GM23338 (cell line): Measurements from ENCODE around the gene PDE4D. TPM values are rescaled to one million over a fixed set of nuclear protein-coding genes. Genes with fewer than 3 reads are reported as not detected.

Source experiments
- ATAC-seq: fragments of 200-7000 bp; cut with Tn5 transposase; 3 replicates; pipeline ENCODE4 v1.9.1; 2020
- DNase-seq: peaks from one replicate; pipeline ENCODE4 v3.0.0-alpha.2; 2015; ENCODE audit warnings: low spot score
- H2AFZ ChIP-seq: fragments of 200-600 bp; sonication (generic); 2 replicates; pipeline ENCODE4 v1.8.0; 2016; ENCODE audit warnings: antibody characterized with exemption, mild to moderate bottlenecking, moderate library complexity
- H3F3A ChIP-seq: fragments of 200-600 bp; sonication (generic); replicated peaks from 2 replicates; pipeline ENCODE4 v1.8.0; 2017; ENCODE audit warnings: antibody characterized with exemption, mixed run types, low read depth
- H3K27ac ChIP-seq: fragments of 200-600 bp; sonication (generic); 2 replicates; pipeline ENCODE4 v1.6.1; 2016; ENCODE audit warnings: low read depth
- H3K27me3 ChIP-seq: fragments of 200-600 bp; sonication (generic); 2 replicates; pipeline ENCODE4 v1.8.0; 2016; ENCODE audit warnings: mild to moderate bottlenecking, mixed run types, moderate library complexity; ENCODE audit not compliant: insufficient read depth
- H3K36me3 ChIP-seq: fragments of 200-600 bp; sonication (generic); 2 replicates; pipeline ENCODE4 v1.8.0; 2016; ENCODE audit warnings: mild to moderate bottlenecking; ENCODE audit not compliant: insufficient read depth
- H3K4me1 ChIP-seq: fragments of 200-600 bp; sonication (generic); 2 replicates; pipeline ENCODE4 v1.8.0; 2016; ENCODE audit warnings: mild to moderate bottlenecking, moderate library complexity; ENCODE audit not compliant: insufficient read depth
- H3K4me2 ChIP-seq: fragments of 200-600 bp; sonication (generic); 2 replicates; pipeline ENCODE4 v1.7.1; 2017; ENCODE audit warnings: mixed run types
- H3K4me3 ChIP-seq: fragments of 200-600 bp; sonication (generic); 2 replicates; pipeline ENCODE4 v1.6.1; 2016; ENCODE audit warnings: mixed run types
- H3K79me2 ChIP-seq: fragments of 200-600 bp; sonication (generic); replicated peaks from 2 replicates; pipeline ENCODE4 v1.8.0; 2017; ENCODE audit warnings: mild to moderate bottlenecking; ENCODE audit not compliant: insufficient read depth
- H3K9me2 ChIP-seq: fragments of 200-600 bp; sonication (generic); 2 replicates; pipeline ENCODE4 v1.8.0; 2017; ENCODE audit not compliant: insufficient read depth
- H4K20me1 ChIP-seq: fragments of 200-600 bp; sonication (generic); replicated peaks from 2 replicates; pipeline ENCODE4 v1.8.0; 2017; ENCODE audit warnings: mild to moderate bottlenecking; ENCODE audit not compliant: insufficient read depth
- H3K27ac Mint-ChIP-seq: 2 replicates; pipeline ENCODE4 v1.8.0; 2020; ENCODE audit warnings: inconsistent platforms, mild to moderate bottlenecking, moderate library complexity, mixed read lengths
- H3K27me3 Mint-ChIP-seq: 3 replicates; pipeline ENCODE4 v1.8.0; 2022; ENCODE audit warnings: low read depth, mild to moderate bottlenecking, moderate library complexity, mixed read lengths, inconsistent platforms; ENCODE audit not compliant: insufficient read depth, poor library complexity
- H3K36me3 Mint-ChIP-seq: 3 replicates; pipeline ENCODE4 v1.8.0; 2021; ENCODE audit warnings: low read depth, mild to moderate bottlenecking, inconsistent platforms, moderate library complexity, mixed read lengths
- H3K4me1 Mint-ChIP-seq: 3 replicates; pipeline ENCODE4 v1.8.0; 2020; ENCODE audit warnings: mild to moderate bottlenecking, inconsistent platforms, mixed read lengths
- H3K4me3 Mint-ChIP-seq: 3 replicates; pipeline ENCODE4 v1.8.0; 2021; ENCODE audit warnings: moderate library complexity, mild to moderate bottlenecking, inconsistent platforms, mixed read lengths
- H3K9me3 Mint-ChIP-seq: 3 replicates; pipeline ENCODE4 v1.8.0; 2020; ENCODE audit warnings: moderate library complexity, mild to moderate bottlenecking, inconsistent platforms, mixed read lengths
- ETS1 ChIP-seq: IDR thresholded peaks from 2 replicates; pipeline ENCODE4 v1.6.1; 2016; ENCODE audit warnings: antibody characterized with exemption
- JUNB ChIP-seq: IDR thresholded peaks from one replicate; pipeline ENCODE4 v1.6.1; 2016; ENCODE audit warnings: antibody characterized with exemption; ENCODE audit not compliant: unreplicated experiment
- POLR2AphosphoS5 ChIP-seq: IDR thresholded peaks from 2 replicates; pipeline ENCODE4 v1.6.1; 2016; ENCODE audit warnings: antibody characterized with exemption, low read depth
- STAT1 ChIP-seq: IDR thresholded peaks from one replicate; pipeline ENCODE4 v1.6.1; 2016; ENCODE audit warnings: antibody characterized with exemption; ENCODE audit not compliant: unreplicated experiment
- ZNF114 ChIP-seq: fragments of 250-450 bp; sonication (Bioruptor Pico); IDR thresholded peaks from 2 replicates; pipeline ENCODE4 v1.5.0; 2020; ENCODE audit warnings: mild to moderate bottlenecking, moderate library complexity
- ZNF462 ChIP-seq: fragments of 250-450 bp; sonication (Bioruptor Pico); IDR thresholded peaks from 2 replicates; pipeline ENCODE4 v1.5.0; 2020; ENCODE audit warnings: mild to moderate bottlenecking, moderate library complexity
- polyA plus RNA-seq: library from polyadenylated mRNA; unstranded; fragments of >200 nt; fragmentation: Nextera tagmentation; extraction: Ambion mirVana; gene quantifications from 2 replicates; pipeline ENCODE4 v1.2.1, GENCODE V29; 2016
- total RNA-seq: library from RNA; depleted of rRNA; stranded (reverse); fragments of >200 nt; shearing (Covaris generic); gene quantifications from 2 replicates; pipeline ENCODE4 v1.2.3, GENCODE V29; 2014

Gene PDE4D
- total and polyA plus RNA-seq, 2 experiments from 2014 or later: 2.1 to 4.7 TPM

- no peak overlapping the region for H3K27ac Mint-ChIP-seq
- no peaks in the 10 kb centered on the region for H3K9me2 ChIP-seq
- H3K9me3 Mint-ChIP-seq: no peaks in the 10 kb centered on the region
- no peak for ATAC-seq
- no peaks in the 10 kb centered on the region for H4K20me1 ChIP-seq
- no peak overlapping the region for H3K27ac ChIP-seq
- H3F3A ChIP-seq: no peaks in the 10 kb centered on the region
- no peaks in the 10 kb centered on the region for H3K36me3 ChIP-seq
- H3K79me2 ChIP-seq: no peaks in the 10 kb centered on the region
- no peak for DNase-seq
- no peak for TF ChIP-seq ETS1
- no peak for TF ChIP-seq JUNB
- no peak for TF ChIP-seq ZNF114 (CRISPR knock-in tag)
- TF ChIP-seq POLR2AphosphoS5: no peak
- TF ChIP-seq ZNF462 (CRISPR knock-in tag): no peak
- no peak for TF ChIP-seq STAT1
- peak overlapping the region; percentile 71 for H3K4me3 Mint-ChIP-seq
- H3K36me3 Mint-ChIP-seq: no peaks in the 10 kb centered on the region
- peaks cover 13% of the 10 kb centered on the region for H3K4me1 Mint-ChIP-seq
- H3K4me1 ChIP-seq: peaks cover 17% of the 10 kb centered on the region; the same call in 1 of the 2 replicates
- H3K4me3 ChIP-seq: peak overlapping the region; percentile 44
- peak overlapping the region; percentile 84 for H2AFZ ChIP-seq
- no peaks in the 10 kb centered on the region for H3K27me3 Mint-ChIP-seq
- H3K27me3 ChIP-seq: no peaks in the 10 kb centered on the region
- H3K4me2 ChIP-seq: peak overlapping the region; percentile 72
Measured at GRCh38 chr5:59275170-59275509, 618.4 kb downstream of the PDE4D start.
